HG02678 (cell line): ENCODE results near the gene MRS2.

Source experiments
- ATAC-seq: cut with Tn5 transposase; IDR thresholded peaks from one replicate; pipeline ENCODE4 v1.9.1; 2021; ENCODE audit warnings: mild to moderate bottlenecking, moderate library complexity; ENCODE audit not compliant: unreplicated experiment

Gene MRS2

DNA sequence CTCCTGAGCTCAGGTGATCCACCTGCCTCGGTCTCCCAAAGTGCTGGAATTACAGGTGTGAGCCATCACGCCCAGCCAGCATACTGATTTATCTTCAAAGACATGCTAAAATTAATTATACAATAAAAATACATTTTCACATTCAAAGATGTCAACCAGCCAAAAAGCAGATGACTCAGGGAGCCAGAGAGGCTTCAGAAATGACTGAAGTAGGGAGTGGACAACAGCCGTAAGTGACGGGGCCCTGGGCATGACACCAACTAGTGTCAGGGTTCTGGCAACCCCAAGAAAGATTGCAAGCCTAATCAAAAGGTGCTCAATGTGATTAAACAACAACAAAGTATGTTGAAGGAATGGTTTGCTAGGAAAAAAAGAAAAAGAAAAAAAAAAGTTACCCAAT is 58.2 kb downstream of the MRS2 start:
- ATAC-seq: no peak

DNA sequence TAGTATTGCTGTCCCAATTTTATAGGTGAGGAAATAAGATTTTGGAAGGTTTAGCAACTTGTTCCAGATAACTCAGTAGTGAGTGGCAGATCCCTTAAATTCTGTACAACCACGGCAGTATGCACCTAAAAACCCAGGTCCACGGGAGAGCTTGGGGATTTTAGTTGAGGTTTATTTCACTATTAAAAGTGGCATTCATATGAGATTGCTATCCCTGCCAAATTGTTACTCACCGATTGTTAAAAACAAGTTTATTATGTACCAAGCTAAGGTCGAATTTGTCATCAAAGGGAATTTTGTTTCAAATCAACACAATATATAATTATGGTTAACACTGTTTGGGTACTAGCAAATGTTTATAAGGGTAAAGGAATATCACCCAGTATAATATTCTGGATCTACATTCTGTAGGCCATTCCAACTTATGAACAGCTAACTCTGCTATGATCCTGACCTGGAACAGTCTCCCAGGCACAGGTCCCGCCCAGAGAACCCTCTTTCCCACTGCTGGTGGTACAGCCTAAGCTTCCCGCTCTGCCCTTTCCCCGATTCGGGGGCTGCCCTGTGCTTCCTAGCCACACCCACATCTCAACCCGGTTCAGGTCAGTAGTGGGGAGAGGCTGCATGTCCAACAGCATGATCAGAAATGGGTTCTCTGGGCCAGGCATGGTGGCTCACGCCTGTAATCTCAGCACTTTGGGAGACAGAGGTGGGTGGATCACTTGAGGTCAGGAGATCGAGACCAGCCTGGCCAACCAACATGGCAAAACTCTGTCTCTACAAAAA is 61.7 kb downstream of the MRS2 start:
- ATAC-seq: no peak

GRCh38 chr6:24469811-24470210 is 67.1 kb downstream of the MRS2 start:
- ATAC-seq: no peak

DNA sequence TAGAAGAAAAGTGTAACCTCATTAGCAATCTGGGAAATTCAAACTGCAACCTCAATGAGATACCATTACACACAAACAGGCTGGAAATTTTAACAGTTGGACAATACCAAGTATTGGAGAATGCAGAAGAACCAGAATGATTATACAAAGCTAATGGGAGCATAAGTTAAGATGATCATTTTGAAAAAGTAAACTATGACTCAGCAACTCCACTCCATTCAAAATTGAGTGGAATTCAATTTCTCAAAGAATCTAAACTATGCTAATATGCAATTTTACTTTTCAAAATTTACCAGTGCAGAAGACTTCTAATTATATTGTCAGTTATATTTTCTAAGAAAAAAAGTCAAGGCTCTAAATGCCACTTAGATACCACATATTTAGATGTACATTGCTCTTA is 69.4 kb downstream of the MRS2 start:
- ATAC-seq: no peak
